Measurements from ENCODE around the gene DENND1A.
"Not testable (repeated sequence)": the region's sequence is repeated elsewhere in the genome, so short reads cannot be mapped to it uniquely, and the experiment has no call there.

The DENND1A gene

GRCh38 chr9:123952641-123953495 lies 22.9 kb upstream of the DENND1A start:
- DNase-seq (ENCODE audit: low read depth in 1 of 2, low spot score in 1 of 2), result no peak

- no peak for DNase-seq (ENCODE audit: low read depth in 1 of 2, low spot score in 1 of 2)
Observed at GRCh38 chr9:123948286-123948685, 18.4 kb upstream of the DENND1A start.

- no peak for DNase-seq (ENCODE audit: low read depth in 1 of 2, low spot score in 1 of 2)
Observed at GRCh38 chr9:123947326-123947725, 17.4 kb upstream of the DENND1A start.

DNA sequence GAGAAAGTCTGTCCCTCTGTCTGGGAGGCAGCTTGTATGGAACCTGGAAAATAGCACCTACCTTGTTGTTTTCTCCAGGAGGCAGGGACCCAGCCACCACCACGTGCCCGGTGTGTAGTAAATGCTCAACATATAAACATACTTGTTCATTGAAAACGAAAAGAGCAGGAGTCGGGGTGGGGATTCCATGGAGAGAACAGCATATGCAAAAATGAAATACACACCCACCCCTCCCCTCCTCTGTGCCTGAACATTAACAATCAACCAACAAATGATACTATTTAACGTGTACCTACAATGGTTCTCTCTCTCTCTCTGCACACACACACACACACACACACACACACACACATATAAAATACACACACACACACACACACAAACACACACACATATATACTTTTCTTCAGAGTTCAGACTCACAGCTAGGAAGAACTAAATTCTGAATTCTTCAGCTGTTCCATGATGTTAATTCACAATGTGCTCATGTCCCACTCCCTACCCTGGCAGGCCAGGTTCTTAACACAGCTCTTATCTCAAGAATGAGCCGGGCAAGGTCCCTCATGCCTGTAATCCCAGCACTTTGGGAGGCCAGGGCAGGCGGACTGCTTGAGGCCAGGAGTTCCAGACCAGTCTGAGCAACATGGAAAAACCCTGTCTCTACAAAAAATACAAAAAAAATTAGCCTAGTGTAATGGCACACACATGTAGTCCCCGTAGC lies 16.3 kb upstream of the DENND1A start:
- DNase-seq (ENCODE audit: low read depth in 1 of 2, low spot score in 1 of 2), result no peak

GRCh38 chr9:123945532-123945931 lies 15.6 kb upstream of the DENND1A start:
- DNase-seq (ENCODE audit: low read depth in 1 of 2, low spot score in 1 of 2), result no peak

DNA sequence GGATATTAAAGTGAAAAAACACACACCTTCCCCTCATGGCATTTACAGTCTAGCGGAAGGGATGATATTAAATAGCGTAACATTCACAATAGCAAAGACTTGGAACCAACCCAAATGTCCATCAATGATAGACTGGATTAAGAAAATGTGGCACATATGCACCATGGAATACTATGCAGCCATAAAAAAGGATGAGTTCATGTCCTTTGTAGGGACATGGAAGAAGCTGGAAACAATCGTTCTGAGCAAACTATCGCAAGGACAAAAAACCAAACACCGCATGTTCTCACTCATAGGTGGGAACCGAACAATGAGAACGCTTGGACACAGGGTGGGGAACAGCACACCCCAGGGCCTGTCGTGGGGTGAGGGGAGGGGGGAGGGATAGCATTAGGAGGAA lies 14.5 kb upstream of the DENND1A start:
- not testable (repeated sequence) for DNase-seq (ENCODE audit: low read depth in 1 of 2, low spot score in 1 of 2)

DNA sequence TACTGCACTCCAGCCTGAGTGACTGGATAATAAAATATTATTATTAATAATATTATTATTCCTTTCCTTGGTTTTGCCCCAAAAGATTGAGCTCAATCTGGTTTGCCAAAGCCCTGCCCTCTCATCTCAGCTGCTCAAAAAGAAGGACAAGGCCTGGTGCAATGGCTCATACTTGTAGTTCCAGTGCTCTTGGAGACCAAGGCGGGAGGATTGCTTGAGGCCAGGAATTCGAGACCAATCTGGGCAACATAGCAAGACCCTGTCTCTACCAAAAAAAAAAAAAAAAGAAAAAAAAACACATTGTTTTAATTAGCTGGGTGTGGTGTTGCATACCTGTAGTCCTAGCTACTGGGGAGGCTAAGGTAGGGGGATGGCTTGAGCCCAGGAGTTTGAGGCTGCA lies 13.7 kb upstream of the DENND1A start:
- DNase-seq (ENCODE audit: low read depth in 1 of 2, low spot score in 1 of 2), result no peak

DNA sequence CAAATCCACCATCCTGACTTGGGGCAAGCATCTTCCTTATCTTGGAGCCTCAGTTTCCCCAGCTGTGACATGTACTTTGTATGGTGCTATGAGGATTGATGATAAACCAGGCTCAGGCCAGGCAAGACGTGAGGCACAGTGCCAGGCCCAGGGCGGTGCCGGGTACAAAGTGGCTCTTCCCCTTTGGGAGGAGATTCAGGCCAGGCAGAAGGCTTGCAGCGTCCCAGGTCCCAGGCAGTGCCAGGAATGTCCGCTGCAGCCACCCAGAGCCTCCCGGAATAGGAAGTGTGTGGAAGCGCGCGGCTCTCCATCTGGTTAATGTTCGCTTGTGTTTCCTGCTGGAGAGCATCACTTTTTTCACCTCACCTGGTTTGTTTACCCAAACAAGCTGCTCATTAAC lies 12.6 kb upstream of the DENND1A start:
- no peak for DNase-seq (ENCODE audit: low read depth in 1 of 2, low spot score in 1 of 2)

DNA sequence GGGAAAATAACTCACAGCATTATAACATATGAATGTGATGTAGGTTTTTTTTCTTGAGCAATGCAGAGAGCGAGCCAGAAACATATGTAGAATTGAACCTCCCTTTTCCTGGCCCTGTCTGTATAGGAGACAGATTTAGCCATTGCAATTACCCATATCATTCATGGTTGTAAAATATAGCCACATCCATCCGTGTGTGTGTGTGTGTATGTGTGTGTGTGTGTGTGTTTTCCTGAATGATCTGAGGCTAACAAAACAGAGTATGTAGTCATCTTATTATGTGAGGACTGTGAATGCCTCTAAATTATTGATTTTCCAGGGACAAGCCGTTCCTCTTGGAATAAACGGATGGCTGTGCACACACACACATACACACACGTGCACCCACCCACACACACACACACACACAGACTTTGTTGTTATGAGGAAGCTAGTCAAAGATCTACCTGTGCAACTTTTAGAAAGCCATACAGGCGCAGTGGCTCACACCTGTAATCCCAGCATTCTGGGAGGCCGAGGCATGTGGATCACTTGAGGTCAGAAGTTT lies 11.7 kb upstream of the DENND1A start:
- no peak for DNase-seq (ENCODE audit: low read depth in 1 of 2, low spot score in 1 of 2)

DNA sequence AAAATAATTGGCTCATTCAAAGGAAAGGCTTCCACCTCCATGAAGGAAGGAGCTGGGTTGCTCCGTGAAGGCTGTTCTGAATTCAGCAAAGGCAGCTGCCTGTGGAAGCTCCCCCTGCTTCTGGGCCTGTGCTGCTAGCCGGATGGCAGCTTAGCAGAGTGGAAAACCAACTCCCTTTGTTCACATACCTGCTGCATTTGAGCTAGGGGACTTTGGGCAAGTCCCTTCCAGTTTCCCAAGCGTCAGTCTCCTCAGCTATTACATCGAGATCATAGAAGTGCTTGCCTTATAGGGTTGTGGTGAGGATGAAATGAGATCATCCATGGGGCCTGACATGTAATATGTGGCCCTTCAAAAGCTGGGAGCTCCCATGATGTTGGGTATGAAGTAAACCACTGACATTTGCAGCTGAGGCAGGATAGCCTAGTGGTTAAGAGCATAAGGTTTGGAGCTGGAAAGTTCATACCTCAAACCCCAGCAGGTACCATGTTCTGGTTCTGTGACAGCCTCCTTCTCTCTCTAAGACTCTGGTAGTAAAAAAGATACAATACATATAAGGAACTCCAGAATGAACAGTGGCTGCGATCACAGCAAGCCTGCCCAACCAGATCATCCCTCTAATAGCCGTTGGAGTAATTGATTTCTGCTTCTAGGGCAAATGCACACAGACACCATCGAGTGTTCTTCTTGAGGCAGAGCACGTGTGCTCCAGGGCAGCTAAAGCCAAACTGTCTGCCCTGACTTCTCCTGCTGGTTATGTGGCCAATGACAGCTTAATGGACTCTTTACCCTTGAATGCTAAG lies 11.0 kb upstream of the DENND1A start:
- DNase-seq (ENCODE audit: low read depth in 1 of 2, low spot score in 1 of 2), result no peak

GRCh38 chr9:123938401-123938800 lies 8.5 kb upstream of the DENND1A start:
- DNase-seq (ENCODE audit: low read depth in 1 of 2, low spot score in 1 of 2), result no peak

GRCh38 chr9:123936575-123936974 lies 6.6 kb upstream of the DENND1A start:
- DNase-seq (ENCODE audit: low read depth in 1 of 2, low spot score in 1 of 2), result not testable (repeated sequence)

DNA sequence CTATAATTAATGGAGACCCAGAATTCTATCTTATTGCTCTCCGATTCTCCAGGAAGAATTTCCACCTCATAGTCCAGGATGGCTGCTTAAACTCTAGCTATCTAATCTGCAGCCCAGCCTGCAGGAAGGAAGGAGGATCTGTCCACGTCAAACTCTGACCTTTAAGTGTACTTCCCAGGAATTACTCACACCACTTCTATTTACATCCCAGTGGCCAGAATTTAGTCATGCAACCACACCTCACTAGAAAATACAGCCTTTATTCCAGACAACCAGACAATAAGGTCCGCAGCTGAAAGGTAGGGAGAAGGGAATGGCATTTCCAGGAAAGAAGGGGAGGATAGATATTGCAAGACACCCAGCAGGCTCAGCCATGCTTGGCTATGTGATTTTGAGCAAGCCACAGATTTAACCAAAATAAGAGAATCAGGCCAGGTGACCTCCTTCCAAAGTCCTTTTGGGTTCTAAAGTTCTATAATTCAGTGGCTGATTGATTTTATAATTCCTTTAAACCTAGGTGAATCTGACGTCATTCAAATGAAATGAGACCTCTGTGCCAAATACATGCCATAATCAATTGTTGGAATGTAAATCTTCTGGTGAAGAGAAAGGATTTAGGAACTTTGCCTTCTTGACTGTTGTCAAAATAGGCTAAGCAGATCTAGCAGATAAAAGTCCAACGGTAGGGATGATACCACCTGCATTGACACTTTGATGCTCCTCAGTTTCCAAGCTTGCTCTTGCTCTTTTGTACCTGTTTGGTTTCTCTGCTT lies 3.7 kb upstream of the DENND1A start:
- no peak for DNase-seq (ENCODE audit: low read depth in 1 of 2, low spot score in 1 of 2)

DNA sequence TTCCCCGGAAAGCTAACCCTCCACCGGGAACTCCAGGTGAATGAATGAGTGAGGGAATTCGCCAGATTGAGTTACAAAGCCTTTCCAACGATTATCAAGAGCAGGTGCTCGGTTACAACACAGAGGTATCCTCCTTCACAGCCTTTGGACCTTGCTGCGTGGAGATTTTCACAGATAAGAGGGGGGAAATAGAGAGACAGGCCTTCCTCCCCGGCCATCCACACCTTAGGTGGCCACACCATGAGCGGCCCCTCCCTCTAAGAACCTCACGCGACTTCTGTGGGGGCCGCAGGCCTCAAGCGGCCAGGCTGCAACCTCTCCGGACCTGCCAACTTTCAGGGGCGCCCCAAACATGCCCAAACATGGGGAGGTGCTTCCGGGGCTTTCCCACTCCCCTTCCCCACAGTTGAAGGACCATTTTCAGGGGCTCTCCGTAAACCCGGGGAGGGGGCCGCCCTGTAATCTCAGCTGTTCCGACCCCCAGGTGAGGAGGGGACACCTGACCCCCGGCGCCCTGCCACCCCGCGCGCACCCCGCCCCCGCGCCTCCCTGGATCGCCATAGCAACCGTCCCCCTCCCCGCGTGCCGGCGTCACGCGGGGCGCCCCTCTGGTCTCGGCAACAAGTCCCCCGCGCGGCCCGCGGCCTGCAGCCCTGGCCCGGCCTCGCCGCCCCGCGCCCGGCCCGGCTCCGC lies 603 bp downstream of the DENND1A start:
- DNase-seq (ENCODE audit: low read depth in 1 of 2, low spot score in 1 of 2), result peak in 1 of 2 donors; percentile 32

- DNase-seq (ENCODE audit: low read depth in 1 of 2, low spot score in 1 of 2), result no peak
Observed at GRCh38 chr9:123928533-123929176, 1.3 kb downstream of the DENND1A start.

DNA sequence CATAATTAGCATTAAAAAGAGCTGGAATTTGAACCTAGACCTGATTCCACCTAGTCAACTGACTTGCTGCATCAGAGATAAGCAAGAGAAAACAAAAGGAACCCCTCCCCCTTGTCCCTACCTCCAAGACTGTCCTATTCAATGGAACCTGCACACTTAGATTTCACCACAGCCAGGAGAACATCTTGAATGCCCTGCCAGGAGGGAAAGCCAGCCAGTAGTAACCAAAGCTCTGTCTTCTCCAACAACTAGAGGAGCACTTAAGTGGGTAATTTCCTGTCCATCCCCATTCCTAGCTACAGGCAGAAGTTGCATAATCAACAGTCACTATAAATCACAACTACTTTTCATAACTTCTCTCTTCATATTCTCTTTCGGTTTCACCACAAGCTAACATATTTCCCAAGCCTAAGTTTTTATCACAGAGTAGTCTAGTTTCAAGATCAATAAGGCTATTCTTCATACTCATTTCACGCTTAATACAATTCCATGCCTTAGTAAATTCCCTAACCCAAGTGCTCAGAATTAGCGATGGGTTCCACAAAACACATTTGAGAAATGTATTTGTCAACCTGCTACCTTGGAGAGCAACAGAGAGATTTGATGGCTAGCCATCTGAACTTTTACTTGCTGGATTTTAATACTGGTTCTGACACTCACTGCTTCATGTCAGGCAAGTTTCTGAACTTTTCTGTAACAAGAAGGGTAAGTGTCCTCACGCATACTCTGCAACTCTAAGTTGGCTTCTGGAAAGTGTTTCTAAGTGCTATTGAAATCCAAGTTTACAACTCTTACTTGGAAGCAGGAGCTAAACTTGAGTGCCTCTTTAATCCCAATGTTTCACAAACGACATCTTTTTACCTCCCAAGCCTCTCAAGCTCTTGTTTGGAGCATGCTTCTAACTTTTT lies 2.0 kb downstream of the DENND1A start:
- no peak for DNase-seq (ENCODE audit: low read depth in 1 of 2, low spot score in 1 of 2)

DNA sequence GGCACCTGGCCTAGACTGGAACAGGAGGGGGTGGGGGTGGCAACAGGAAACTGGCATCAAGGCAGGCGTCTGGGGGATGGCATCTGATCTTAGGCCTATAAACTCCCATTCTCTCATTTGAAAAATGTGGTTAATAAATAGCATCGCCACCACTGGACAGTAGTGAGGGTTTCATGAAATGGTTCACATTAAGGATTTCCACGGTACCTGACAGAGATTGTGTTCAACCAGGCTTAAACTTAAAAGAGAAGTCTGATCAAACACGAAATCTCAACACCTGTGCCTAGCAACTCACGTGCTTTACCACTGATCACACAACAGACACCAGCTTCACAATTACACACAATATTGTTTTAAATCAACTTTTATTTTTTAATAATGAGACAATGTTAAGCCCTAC lies 3.0 kb downstream of the DENND1A start:
- no peak for DNase-seq (ENCODE audit: low read depth in 1 of 2, low spot score in 1 of 2)

DNA sequence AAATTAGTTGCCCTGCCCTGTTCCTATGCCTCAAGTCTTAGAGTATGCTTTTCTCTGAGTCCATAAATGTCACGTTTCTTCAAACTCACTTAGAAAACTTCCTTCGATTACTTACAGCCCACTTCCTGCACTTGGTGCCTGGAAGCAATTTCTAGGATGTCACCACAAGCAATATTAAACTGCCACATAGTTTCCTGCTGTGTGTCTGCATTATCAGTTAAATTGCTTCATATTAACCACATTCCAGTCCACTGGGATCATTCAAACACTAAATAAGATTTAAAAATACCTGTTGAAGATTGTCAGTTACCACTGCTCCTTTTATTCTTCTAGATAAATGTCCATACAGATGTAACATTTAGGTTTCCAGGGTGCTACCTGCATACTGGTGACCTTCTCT lies 4.1 kb downstream of the DENND1A start:
- DNase-seq (ENCODE audit: low read depth in 1 of 2, low spot score in 1 of 2), result no peak

- DNase-seq (ENCODE audit: low read depth in 1 of 2, low spot score in 1 of 2), result no peak
Observed at GRCh38 chr9:123925161-123925560, 4.8 kb downstream of the DENND1A start.

Measured in stimulated activated CD4-positive, alpha-beta T cell treated with anti-CD3 and anti-CD28 coated beads, Interleukin-15, amount 100 ng/mL, for 1 hour (primary cell).